ENCODE measurements around the gene GNAL. TPM values are rescaled to one million over a fixed set of nuclear protein-coding genes. Genes with fewer than 3 reads are reported as not detected.

GNAL gene
- total and polyA plus RNA-seq, 2 donors from 2014 or later, result 1.8 to 9.7 TPM

GRCh38 chr18:11849841-11850634 lies 161.0 kb downstream of the GNAL start:
- Histone ChIP-seq H3K27ac (ENCODE audit: low read depth in 2 of 2, low read length in 2 of 2) (peak overlapping the region; percentile 61 to 90), H3K36me3 (ENCODE audit: control insufficient read depth in 2 of 3, insufficient read depth in 3 of 3, low read length in 3 of 3) (no peaks in the 10 kb centered on the region), H3K9me3 (ENCODE audit: control insufficient read depth in 2 of 3, insufficient read depth in 1 of 3, low read length in 3 of 3) (no peaks in the 10 kb centered on the region), H3K4me1 (ENCODE audit: control insufficient read depth in 2 of 3, insufficient read depth in 2 of 3, low read depth in 1 of 3, low read length in 3 of 3) (peaks cover 5 to 8% (median 5%) of the 10 kb centered on the region in 3 donors), H3K4me3 (ENCODE audit: low read length in 3 of 3) (peak overlapping the region; percentile 90 to 100 (median 100)), H3K27me3 (ENCODE audit: control insufficient read depth, insufficient read depth, low read length) (no peaks in the 10 kb centered on the region), H3K9ac (ENCODE audit: low read length in 3 of 3) (peak overlapping the region; percentile 35 to 98 (median 68))
- DNase-seq (peak; percentile 65 to 82 (median 80)), FAIRE-seq (no peak)
- intact Hi-C loops (cut with DNase I), result no loop called here
- no peak for TF ChIP-seq CTCF (IDR thresholded peaks at IDR 0.05; ENCODE audit: borderline replicate concordance, extremely low read depth, insufficient read depth)

GRCh38 chr18:11850821-11851145 lies 161.7 kb downstream of the GNAL start:
- DNase-seq (peak in 1 of 5 donors; percentile 75), FAIRE-seq (no peak)
- Histone ChIP-seq H3K36me3 (ENCODE audit: control insufficient read depth in 2 of 3, insufficient read depth in 3 of 3, low read length in 3 of 3) (no peaks in the 10 kb centered on the region), H3K9ac (ENCODE audit: low read length in 3 of 3) (peak overlapping the region; percentile 41 to 98 (median 68)), H3K4me1 (ENCODE audit: control insufficient read depth in 2 of 3, insufficient read depth in 2 of 3, low read depth in 1 of 3, low read length in 3 of 3) (peaks cover 5 to 8% (median 5%) of the 10 kb centered on the region in 3 donors), H3K27ac (ENCODE audit: low read depth in 2 of 2, low read length in 2 of 2) (peak overlapping the region; percentile 90), H3K9me3 (ENCODE audit: control insufficient read depth in 2 of 3, insufficient read depth in 1 of 3, low read length in 3 of 3) (no peaks in the 10 kb centered on the region), H3K27me3 (ENCODE audit: control insufficient read depth, insufficient read depth, low read length) (no peaks in the 10 kb centered on the region), H3K4me3 (ENCODE audit: low read length in 3 of 3) (peak overlapping the region; percentile 90 to 100 (median 100))
- TF ChIP-seq CTCF (IDR thresholded peaks at IDR 0.05; ENCODE audit: borderline replicate concordance, extremely low read depth, insufficient read depth), result no peak
- intact Hi-C loops (cut with DNase I), result no loop called here

GRCh38 chr18:11851146-11851805 lies 162.2 kb downstream of the GNAL start, which contains the start of gene CHMP1B:
Gene CHMP1B, plus strand, starts transcription at chr18:11851413. Its CDS starts 99 bp downstream, at chr18:11851512.
- no peaks in the 10 kb centered on the region for H3K27me3 ChIP-seq (ENCODE audit: control insufficient read depth, insufficient read depth, low read length)
- H3K9ac ChIP-seq (ENCODE audit: low read length in 3 of 3), result peak within 1 kb of the TSS; percentile 97 to 99 (median 98)
- no peak for TF ChIP-seq CTCF (IDR thresholded peaks at IDR 0.05; ENCODE audit: borderline replicate concordance, extremely low read depth, insufficient read depth)
- intact Hi-C loops (cut with DNase I), result no loop called here
- H3K4me3 ChIP-seq (ENCODE audit: low read length in 3 of 3), result peak within 1 kb of the TSS; percentile 90 to 100 (median 100)
- no peaks in the 10 kb centered on the region for H3K9me3 ChIP-seq (ENCODE audit: control insufficient read depth in 2 of 3, insufficient read depth in 1 of 3, low read length in 3 of 3)
- H3K27ac ChIP-seq (ENCODE audit: low read depth in 2 of 2, low read length in 2 of 2), result peak within 1 kb of the TSS; percentile 90
- peaks cover 5 to 9% (median 8%) of the 10 kb centered on the region in 3 donors for H3K4me1 ChIP-seq (ENCODE audit: control insufficient read depth in 2 of 3, insufficient read depth in 2 of 3, low read depth in 1 of 3, low read length in 3 of 3)
- DNase-seq, result peak; percentile 98 to 99 (median 99)
- H3K36me3 ChIP-seq (ENCODE audit: control insufficient read depth in 2 of 3, insufficient read depth in 3 of 3, low read length in 3 of 3), result no peaks in the 10 kb centered on the region
- FAIRE-seq, result no peak

All from kidney (tissue), 14 donors.